ENCODE results near the gene KLHL24.

DNA sequence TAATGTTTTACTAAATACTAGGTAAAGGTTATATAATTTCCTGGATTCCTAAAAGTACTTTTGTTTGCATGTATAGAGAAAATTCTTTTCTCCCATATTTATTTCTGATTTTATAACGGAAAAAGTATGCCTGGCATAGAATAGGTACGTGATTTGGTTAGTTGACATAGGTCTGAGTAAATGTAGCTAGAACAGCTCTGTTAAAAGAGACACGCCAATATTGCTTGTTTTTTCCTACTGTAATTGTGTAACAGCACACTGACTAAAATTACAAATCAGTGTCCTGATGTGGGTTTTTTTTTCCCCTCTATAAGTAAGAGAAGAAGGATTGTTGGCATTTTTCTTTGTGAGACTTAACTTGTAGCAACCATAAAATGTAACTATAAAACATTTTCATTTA, 26.7 kb downstream of the KLHL24 start:
- TF ChIP-seq POLR2AphosphoS5 (IDR thresholded peaks at IDR 0.05; ENCODE audit: low read depth, low read length) (no peak), TAF1 (IDR thresholded peaks at IDR 0.05; ENCODE audit: low read depth, low read length) (no peak), POLR2A (IDR thresholded peaks at IDR 0.05; ENCODE audit: low read depth, low read length) (no peak), POU2F2 (IDR thresholded peaks at IDR 0.05; ENCODE audit: low read depth, low read length) (no peak)
